K562 (cell line): ENCODE data around the gene S100A2. TPM values are rescaled to one million over a fixed set of nuclear protein-coding genes. Genes with fewer than 3 reads are reported as not detected.

Experiments
- HOXB6 ChIP-seq: fragments of 250-450 bp; sonication (Bioruptor Pico); IDR thresholded peaks from 2 replicates; pipeline ENCODE4 v1.5.1; 2022; ENCODE audit warnings: mild to moderate bottlenecking, borderline replicate concordance
- MCM3 ChIP-seq: fragments of 450-650 bp; IDR thresholded peaks from 2 replicates; pipeline ENCODE4 v1.6.1; 2016
- MTA3 ChIP-seq: fragments of 450-650 bp; formaldehyde crosslinking; IDR thresholded peaks from 2 replicates; pipeline ENCODE4 v1.6.1; 2017; ENCODE audit warnings: mild to moderate bottlenecking, borderline replicate concordance
- TRIM24 ChIP-seq, 2 experiments: fragments of 450-650 bp; IDR thresholded peaks; 2 replicates each; pipeline ENCODE4 v1.6.1; 2016
- XRCC3 ChIP-seq: fragments of 450-650 bp; IDR thresholded peaks from 2 replicates; pipeline ENCODE4 v1.6.1; 2017; ENCODE audit warnings: mild to moderate bottlenecking, moderate library complexity
- YY1 ChIP-seq, 3 experiments: IDR thresholded peaks; 2 replicates each; pipeline ENCODE4 v1.6.1; 2011; ENCODE audit warnings: low read length in 2 of 3, mild to moderate bottlenecking in 2 of 3, moderate library complexity in 2 of 3, borderline replicate concordance in 1 of 3, control low read depth in 1 of 3, low read depth in 1 of 3; ENCODE audit not compliant: insufficient read depth in 3 of 3, insufficient replicate concordance in 2 of 3, control insufficient read depth in 1 of 3, insufficient read length in 1 of 3; ENCODE audit errors: extremely low read depth in 1 of 3
- ZNF785 ChIP-seq: fragments of 250-450 bp; sonication (Bioruptor Pico); IDR thresholded peaks from 2 replicates; pipeline ENCODE4 v1.4.0; 2020; ENCODE audit warnings: mild to moderate bottlenecking
- polyA plus RNA-seq, 8 experiments: library from polyadenylated mRNA; depleted of rRNA in 4 of 8; stranded (reverse) in 5 of 8; unstranded in 3 of 8; fragments of >200 nt; fragmentation: Nextera tagmentation in 2 of 8; fragmentation: Illumina TruSeq in 1 of 8; extraction: Ambion mirVana in 2 of 8; extraction: Trizol in 1 of 8; gene quantifications; 2 replicates each; pipeline versions ENCODE4 v1.2.1 to v1.2.3, GENCODE V29; 2011 to 2014; ENCODE audit warnings: inconsistent platforms in 1 of 8, missing spikeins in 1 of 8
- total RNA-seq, 7 experiments: library from RNA; depleted of rRNA in 6 of 7; stranded (reverse); fragments of >200 nt in 6 of 7; fragmentation: Illumina TruSeq in 2 of 7; extraction: Trizol in 2 of 7; gene quantifications; 2 replicates each; pipeline versions ENCODE4 v1.2.1 to v1.2.3, GENCODE V29; 2011 to 2021; ENCODE audit warnings: low replicate concordance in 1 of 7
- TF ChIP-seq, protein P1 (sequence below), 2 experiments: fragments of 450-650 bp in 1 of 2; sonication (generic) in 1 of 2; formaldehyde crosslinking in 1 of 2; IDR thresholded peaks; 2 replicates each; pipeline versions ENCODE4 v1.7.1 to v1.9.0; 2016 to 2022; ENCODE audit warnings: inconsistent platforms in 1 of 2, mild to moderate bottlenecking in 1 of 2, missing genetic modification reagents in 1 of 2
- TF ChIP-seq, protein P2 (sequence below): sonication (generic); formaldehyde crosslinking; IDR thresholded peaks from 2 replicates; pipeline ENCODE4 v1.8.0; 2022; ENCODE audit warnings: missing genetic modification reagents, mild to moderate bottlenecking, borderline replicate concordance
- TF ChIP-seq, protein P3 (sequence below), 2 experiments: IDR thresholded peaks in 1 of 2; conservative IDR thresholded peaks in 1 of 2; 2 replicates each; pipeline ENCODE4 v1.6.1; 2016; ENCODE audit warnings: low read depth in 2 of 2, mild to moderate bottlenecking in 1 of 2, missing compliant biosample characterization in 1 of 2, missing genetic modification characterization in 1 of 2, moderate library complexity in 1 of 2

S100A2 gene
- total and polyA plus RNA-seq, 9 of the 15 experiments (the other 6 are each of a cell fraction or from before 2014, with no cell fraction given) = 0.28 to 0.65 (median 0.44) TPM; not detected in 4

DNA sequence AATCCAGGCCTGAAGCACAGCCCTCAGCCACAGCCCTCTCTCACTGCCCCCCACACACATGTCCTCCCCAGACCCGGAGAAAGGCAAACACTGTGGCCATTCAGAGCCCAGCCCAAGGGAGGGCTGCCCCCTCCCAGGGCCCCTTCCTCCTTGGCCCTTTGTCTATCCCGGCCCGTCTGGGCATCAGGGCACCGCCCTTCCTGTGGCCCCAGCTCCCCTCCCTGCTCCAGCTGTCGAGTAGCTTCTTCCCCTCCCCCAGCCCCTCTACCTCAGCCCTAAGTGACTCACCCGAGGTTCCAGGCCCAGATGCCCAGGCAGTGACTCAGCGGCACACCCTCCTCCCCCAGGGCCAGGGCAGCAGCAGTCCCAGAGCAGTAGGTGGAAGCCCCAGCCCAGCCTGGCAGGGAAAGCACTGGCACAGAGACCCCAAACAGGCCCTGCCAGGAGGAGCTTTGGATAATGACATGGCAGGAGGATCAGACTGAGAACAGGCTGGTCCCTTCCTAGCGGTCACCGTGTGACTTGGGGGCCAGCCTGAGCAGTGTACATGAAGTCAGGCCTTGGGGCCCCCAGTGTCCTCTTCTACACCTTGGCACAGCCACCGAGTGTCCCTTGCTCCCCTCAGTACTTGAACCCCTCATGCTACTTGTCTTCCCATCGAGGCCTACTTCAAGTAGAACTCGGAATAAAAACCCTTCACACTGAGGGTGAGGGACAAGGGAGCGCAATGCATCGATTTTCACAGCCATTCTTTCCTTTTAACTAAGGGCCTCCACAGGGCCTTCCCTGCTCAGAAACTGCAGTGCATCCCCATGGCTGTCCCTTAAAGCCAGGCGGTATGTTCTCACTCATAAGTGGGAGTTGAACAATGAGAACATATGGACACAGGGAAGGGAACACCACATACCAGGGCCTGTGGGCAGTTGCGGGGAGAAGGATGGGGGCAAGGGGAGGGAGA, 1.0 kb upstream of the S100A2 start (continued):
- TF ChIP-seq, protein P1, sequence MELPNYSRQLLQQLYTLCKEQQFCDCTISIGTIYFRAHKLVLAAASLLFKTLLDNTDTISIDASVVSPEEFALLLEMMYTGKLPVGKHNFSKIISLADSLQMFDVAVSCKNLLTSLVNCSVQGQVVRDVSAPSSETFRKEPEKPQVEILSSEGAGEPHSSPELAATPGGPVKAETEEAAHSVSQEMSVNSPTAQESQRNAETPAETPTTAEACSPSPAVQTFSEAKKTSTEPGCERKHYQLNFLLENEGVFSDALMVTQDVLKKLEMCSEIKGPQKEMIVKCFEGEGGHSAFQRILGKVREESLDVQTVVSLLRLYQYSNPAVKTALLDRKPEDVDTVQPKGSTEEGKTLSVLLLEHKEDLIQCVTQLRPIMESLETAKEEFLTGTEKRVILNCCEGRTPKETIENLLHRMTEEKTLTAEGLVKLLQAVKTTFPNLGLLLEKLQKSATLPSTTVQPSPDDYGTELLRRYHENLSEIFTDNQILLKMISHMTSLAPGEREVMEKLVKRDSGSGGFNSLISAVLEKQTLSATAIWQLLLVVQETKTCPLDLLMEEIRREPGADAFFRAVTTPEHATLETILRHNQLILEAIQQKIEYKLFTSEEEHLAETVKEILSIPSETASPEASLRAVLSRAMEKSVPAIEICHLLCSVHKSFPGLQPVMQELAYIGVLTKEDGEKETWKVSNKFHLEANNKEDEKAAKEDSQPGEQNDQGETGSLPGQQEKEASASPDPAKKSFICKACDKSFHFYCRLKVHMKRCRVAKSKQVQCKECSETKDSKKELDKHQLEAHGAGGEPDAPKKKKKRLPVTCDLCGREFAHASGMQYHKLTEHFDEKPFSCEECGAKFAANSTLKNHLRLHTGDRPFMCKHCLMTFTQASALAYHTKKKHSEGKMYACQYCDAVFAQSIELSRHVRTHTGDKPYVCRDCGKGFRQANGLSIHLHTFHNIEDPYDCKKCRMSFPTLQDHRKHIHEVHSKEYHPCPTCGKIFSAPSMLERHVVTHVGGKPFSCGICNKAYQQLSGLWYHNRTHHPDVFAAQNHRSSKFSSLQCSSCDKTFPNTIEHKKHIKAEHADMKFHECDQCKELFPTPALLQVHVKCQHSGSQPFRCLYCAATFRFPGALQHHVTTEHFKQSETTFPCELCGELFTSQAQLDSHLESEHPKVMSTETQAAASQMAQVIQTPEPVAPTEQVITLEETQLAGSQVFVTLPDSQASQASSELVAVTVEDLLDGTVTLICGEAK (IDR thresholded peaks at IDR 0.05) = no peak
- TF ChIP-seq, protein P1 (CRISPR knock-in tag; IDR thresholded peaks at IDR 0.05) = no peak
- no peak for TF ChIP-seq XRCC3
- no peak for TF ChIP-seq MCM3
- peak in 1 of 3 experiments; percentile 19 for TF ChIP-seq YY1 (IDR thresholded peaks at IDR 0.05; ENCODE audit: borderline replicate concordance in 1 of 3, control insufficient read depth in 1 of 3, extremely low read depth in 1 of 3, insufficient read depth in 3 of 3, insufficient read length in 1 of 3, insufficient replicate concordance in 2 of 3, low read depth in 1 of 3, low read length in 2 of 3)
- TF ChIP-seq ZNF785 (CRISPR knock-in tag) = no peak
- TF ChIP-seq HOXB6 (CRISPR knock-in tag) = no peak
- TF ChIP-seq MTA3 = peak; percentile 94
- TF ChIP-seq, protein P2, sequence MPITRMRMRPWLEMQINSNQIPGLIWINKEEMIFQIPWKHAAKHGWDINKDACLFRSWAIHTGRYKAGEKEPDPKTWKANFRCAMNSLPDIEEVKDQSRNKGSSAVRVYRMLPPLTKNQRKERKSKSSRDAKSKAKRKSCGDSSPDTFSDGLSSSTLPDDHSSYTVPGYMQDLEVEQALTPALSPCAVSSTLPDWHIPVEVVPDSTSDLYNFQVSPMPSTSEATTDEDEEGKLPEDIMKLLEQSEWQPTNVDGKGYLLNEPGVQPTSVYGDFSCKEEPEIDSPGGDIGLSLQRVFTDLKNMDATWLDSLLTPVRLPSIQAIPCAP (CRISPR knock-in tag) = no peak
- TF ChIP-seq TRIM24 (IDR thresholded peaks at IDR 0.05) = peak; percentile 80 to 81; a peak in 3 of 4 replicates
- TF ChIP-seq, protein P3, sequence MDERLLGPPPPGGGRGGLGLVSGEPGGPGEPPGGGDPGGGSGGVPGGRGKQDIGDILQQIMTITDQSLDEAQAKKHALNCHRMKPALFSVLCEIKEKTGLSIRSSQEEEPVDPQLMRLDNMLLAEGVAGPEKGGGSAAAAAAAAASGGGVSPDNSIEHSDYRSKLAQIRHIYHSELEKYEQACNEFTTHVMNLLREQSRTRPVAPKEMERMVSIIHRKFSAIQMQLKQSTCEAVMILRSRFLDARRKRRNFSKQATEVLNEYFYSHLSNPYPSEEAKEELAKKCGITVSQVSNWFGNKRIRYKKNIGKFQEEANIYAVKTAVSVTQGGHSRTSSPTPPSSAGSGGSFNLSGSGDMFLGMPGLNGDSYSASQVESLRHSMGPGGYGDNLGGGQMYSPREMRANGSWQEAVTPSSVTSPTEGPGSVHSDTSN (CRISPR knock-in tag; IDR thresholded peaks at IDR 0.05; ENCODE audit: low read depth) = no peak
- TF ChIP-seq, protein P3 (tag; conservative IDR thresholded peaks at IDR 0.05; ENCODE audit: low read depth) = no peak
